Activated CD4-positive, alpha-beta T cell treated with anti-CD3 and anti-CD28 coated beads for 48 hours (primary cell): Measurements from ENCODE around the gene ANP32B.
"Not testable (repeated sequence)": the region's sequence is repeated elsewhere in the genome, so short reads cannot be mapped to it uniquely, and the experiment has no call there.

ENCODE experiments used
- DNase-seq: peaks from one replicate; pipeline ENCODE4 v3.0.0-alpha.2; 2020

Gene ANP32B

DNA sequence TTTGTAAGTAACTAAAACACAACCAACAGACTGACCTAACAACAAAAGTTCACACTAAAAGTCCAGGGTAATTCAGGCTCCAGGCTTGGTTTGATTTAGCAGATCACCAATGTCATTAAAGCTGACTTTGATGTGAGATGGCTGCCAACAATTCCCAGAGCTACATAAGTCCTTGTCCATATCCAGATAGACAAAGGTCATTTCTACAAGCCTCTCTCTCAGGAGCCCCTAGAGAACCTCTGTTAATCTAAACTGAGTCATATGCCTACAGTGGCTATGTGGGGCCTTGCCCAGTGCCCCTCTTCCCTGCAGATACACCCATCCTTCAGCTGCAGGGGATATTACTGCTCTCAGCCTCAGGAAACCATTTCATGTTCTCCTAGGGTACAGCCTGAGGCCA lies 18.2 kb upstream of the ANP32B start:
- no peak for DNase-seq

DNA sequence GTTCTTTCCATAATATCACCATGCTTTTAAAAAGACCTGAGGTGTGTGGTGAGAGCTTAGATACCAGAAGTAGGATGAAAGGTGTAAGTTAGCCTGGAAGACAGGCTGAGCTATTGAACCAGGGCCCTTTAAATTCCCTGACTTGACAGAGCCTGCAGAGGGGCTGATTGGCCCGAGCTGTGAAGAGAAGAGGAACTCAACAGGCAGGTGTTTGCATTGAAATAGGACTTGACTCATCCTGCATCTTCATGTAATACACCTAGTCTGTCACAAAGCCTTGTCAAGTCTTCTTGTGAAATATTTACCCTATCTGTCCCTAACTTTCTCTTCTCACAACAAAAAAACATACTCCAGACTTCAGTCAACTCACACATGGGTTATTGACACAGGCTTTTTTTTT lies 16.6 kb upstream of the ANP32B start:
- DNase-seq, result no peak

DNA sequence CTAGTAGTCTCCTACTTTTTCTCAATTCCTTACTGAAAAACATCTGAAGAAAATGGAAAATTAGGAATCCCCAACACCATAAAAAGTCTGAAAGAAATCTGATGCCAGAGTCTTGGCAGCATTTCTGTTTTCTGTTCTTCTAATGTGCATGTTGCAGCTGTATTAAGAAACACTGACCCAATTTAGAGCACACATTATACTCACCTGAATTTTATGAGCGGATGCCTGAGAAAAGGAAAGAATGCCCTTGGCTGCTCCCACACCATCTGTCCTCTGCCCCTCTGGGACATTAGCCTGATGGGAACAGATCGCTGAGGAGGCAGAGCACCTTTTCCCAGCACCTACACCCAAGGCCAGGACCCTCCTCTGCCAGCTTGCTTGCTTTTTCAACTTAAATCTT lies 14.1 kb upstream of the ANP32B start:
- DNase-seq, result no peak

DNA sequence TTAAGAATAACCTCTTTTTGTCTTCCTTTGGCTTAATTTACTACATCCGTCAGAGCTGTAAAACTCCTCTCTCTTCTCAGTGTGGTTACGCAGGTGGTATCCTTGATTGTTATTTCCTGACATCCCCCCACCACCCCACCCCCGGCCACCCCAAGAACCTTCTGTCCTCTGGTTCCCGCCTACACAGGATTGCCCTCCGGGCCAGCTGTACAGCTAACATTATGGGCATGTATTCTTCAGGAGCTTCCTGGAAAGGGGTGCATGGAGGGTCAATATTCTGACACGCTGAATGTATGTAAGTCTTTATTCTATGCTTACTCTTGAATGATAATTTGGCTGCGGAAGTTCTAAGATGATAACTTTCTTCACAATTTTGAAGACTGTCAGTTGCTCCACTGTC lies 13.0 kb upstream of the ANP32B start:
- DNase-seq, result no peak

DNA sequence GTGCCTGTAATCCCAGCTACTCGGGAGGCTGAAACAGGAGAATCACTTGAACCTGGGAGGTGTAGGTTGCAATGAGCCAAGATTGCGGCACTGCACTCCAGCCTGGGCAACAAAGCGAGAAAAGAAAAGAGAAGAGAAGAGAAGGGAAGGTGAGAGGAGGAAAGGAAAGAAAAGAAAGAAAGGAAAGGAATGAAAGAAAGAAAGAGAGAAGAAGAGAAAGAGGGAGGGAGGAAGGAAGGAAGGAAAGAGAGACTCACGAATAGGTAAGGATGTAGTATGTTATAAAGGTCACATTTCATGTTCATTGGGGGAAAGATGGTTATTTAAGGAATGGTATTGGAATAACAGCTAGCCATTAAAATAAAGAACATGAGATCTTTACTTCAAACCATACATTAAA lies 10.4 kb upstream of the ANP32B start:
- no peak for DNase-seq

DNA sequence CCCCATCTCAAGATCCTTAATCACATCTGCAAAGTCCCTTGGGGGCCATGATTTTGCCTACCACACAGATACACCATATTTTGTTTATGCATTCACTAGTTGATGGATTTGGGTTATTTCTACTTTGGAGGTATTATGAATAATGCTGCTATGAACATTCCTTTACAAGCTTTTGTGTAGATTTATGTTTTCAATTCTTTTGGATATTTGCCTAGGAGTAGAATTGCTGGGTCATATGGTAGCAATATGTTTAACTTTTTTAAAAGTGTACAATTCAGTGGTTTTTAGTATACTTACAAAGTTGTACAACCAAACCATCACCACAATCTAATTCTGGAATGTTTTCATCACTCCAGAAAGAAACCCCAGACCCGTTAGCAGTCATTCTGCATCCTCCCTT lies 7.8 kb upstream of the ANP32B start:
- no peak for DNase-seq

DNA sequence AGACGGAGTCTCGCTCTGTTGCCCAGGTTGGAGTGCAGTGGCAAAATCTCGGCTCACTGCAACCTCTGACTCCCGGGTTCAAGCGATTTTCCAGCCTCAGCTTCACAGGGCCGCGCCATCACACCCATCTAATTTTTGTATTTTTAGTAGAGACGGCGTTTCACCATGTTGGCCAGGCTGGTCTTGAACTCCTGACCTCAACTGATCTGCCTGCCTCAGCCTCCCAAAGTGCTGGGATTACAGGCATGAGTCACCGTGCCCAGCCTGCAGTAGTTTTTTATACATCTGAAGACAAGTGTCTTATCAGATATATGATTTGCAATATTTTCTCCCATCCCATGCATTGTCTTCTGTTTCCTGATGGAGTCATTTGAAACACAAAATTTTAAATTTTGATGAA lies 6.5 kb upstream of the ANP32B start:
- DNase-seq, result not testable (repeated sequence)

DNA sequence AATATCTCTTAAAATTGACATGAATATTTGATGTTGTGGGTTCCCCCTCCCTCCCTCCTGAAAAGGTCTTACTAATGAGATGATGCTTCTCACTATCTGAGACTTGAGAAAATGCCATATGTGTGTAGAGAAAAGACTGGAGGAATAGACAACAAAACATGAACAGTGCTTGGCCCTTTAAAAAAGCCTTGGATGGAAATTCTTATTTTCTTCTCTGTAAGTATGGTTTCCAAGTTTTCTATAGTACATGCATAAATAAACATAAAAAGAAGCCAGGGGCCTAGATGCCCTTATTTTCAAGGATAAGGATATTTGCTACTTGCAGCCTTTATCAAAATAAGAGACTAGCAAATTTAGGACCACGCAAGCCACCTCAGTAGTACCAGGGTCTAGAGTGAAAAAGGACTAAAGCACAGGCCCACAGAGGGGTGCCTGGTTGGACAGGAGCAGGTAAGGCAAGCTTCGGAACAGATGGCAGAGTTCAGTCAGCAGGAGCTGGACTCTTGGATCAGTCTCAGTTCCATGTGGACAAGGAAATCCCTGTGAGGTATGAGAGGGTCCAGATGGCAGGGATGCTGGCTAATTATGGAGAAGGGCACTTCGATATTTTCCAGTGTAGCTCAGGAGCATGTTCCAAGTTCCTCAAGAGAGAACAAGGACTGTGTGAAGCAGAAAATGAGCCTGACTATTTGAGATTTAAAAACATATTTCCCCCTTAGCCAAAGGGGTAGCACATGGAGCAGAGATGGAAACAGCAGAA lies 4.6 kb upstream of the ANP32B start:
- no peak for DNase-seq

DNA sequence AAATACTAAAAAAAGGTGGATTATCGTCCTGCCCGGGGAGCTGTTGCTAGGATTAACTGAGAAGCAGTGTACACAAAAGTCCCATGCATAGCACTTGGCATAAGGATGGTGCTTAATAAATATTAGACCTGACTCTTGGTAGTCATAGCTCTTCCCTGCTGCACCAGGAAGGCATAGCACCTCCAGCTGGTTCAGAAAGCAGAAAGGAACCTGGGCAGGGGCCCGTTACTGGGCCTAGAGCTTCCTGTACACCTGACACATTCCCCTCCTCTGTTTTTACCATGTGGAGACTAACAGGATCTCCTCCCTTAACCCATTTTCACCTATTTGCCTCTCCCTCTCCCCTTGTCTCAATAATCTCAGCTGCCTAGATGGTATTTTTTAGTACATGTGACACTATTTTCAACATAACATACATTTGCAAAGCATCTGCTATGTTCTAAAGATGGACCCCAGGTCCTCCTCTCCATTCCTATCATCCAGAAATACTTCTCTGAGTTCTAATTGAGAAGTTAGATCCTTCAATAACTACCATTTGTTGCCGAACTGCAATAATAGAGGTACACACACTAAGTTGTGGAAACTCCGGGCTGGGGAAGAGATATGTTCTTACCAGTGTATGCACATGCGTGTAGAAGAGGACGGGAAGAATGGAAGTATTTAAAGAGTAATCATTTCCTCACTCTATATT lies 3.2 kb upstream of the ANP32B start:
- no peak for DNase-seq

DNA sequence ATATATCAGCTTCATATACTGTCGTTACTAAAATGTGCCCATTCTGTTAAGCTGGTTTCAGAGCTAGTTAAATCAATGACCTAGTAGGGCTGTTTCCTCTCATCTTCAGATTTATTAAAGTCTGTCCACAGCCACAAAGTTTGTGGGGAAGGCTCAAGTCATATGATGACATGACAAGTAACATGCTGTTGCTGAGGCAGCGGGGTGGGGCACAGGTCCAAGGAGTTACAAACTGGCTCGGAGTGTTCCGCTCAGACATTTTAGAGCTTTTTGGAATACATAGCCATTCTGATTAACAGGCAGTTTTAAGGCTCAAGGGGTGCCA lies 2.7 kb upstream of the ANP32B start:
- no peak for DNase-seq

DNA sequence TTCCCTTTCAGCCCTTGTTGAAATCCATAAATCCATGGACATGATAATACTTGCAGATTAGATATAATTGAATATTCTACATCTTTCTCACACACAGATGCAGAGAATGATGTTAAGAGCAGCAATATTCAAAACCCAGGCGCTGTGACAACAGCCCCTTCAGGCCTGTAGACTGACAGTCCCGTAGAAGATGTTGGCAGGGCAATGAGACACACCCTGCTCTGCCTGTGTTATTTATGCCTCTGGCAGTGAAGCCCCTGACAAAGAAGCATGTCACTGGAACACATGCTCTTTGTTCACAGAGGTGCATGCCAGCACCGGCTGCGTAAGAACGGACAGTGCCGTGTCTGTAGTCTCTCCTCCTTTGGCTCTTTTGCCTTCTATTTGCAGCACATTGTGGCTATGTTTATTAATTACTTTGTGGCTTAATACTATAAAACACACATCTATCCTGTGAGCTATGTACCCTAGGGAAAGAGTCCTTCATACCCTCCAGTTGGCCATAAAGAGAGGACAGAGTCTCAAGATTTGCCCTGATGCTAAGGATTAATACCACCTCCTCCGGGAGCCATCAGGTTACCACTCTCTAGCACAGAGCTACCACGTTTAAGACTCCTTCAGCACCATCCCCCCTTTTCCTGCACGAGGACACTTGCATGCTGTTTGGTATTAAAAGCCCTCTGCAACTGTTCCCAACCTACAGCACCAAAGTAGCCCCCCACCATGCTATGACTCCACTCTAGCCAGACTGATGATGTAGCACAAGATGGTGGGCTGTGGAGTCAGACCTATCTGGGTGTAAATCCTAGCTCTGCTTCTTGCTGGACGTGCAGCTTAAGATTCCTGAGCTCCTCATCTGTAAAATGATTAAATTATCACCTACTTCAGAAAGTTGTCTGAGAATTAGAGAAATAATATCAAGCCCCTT lies 2.0 kb upstream of the ANP32B start:
- no peak for DNase-seq

DNA sequence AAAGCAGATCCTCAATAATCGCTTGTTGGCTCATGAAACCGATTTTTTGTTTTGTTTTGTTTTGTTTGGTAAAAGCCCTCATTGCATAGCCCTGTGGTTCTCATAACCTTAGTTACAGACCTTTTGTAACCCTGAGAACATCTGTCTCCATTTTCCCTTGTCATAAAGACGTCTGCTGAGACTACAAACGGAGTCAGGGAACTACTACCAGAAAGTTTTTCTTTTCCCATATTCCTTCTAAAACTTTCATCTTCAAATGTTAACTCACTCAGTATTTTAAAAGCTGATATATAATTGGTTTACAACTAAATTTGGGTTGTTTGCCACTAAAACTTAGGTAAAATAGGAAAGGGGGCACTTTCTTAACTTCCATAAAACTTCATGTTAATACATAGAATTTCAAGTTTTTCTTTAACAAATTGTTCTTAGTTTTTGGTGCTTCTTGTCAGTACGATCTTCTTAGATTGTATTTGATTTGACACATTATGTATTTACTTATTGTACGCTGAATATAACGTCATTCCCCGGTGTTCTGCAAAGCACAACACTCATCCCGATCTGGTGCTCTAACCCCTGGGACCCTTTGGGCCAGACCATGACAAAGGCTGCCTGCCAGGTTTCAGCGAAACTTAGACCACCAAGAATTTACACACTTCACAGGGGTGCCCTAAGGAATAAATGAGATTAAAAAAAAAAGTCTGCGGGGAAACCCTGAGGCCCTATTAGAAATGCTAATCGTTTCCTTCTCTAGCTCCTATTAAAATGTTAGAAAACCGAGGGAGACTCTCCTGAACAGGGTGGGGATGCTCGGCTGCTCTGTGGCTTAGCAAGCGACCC lies 1.1 kb upstream of the ANP32B start:
- DNase-seq, result no peak

DNA sequence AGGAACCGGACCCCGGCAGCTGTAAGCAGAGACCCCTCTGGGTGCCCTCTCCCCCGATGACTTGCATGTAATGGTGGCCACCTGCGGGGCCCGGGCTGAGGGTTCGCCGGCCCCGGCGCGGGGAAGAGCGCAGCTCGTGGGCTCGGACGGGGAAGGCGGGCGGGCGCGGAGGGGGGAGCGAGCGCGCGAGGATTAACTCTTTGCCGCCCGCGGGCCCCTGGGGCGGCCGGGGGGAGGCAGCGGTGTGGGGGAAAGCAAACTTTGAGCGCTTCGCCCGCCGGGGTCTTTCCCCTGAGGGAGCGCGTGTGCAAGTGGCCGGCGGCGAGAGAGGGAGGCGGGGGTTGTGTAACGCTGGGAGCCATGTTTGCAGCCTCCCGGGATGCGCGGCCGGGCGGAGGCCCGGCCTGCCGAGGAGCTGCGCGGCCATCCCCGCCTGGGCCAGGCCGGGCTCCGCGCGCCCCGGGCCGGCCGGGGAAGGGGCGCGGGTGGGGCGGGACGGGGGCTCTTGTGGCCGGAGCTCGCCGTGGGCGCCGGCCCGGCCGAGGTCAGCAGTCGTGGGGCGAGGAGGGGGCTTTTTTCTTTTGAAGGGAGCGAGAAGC lies 547 bp downstream of the ANP32B start:
- peak; percentile 64 for DNase-seq

DNA sequence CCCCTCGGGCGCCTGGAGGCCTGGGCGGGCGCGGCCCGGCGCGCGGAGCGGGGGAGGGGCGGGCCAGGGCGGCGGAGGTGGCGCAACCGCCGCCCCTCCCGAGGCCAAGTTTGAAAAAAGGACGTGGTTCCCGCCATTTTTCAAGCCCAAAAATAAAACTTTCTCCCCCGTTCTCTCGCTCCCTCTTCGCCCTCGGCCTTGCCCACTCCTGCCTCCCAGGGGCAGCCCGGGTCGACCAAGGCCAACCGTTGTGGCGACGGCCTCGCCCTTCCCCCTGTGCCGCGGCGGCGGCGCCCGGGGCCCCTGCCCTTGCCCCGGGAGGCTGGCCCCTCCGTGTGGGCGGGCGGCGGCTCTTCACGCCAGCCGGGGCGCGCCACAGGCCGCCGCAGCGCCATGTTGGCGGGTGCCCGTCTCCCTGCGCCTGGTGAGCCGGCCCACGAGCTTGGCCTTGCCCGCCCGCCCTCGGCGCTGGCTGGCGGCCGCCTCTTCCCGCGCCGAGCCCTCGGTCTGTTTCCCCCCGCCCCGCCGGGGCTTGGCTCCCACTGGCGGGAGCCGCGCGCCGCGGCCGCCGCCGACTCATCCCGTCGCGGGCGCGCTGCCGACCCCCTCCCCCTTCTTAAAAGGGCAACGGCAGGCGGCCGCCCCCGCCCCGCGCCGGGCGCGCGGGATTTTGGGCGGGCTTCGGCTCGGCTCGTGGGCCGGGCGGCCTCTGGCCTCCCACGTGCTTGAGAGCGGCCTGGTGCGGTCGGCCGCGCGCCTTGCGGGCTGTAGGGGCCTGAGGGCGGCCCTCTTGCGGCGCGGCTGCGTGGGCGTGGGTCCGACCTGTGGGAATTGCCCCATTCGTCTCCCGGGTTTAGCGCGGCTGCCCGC lies 1.3 kb downstream of the ANP32B start:
- DNase-seq, result peak; percentile 89

DNA sequence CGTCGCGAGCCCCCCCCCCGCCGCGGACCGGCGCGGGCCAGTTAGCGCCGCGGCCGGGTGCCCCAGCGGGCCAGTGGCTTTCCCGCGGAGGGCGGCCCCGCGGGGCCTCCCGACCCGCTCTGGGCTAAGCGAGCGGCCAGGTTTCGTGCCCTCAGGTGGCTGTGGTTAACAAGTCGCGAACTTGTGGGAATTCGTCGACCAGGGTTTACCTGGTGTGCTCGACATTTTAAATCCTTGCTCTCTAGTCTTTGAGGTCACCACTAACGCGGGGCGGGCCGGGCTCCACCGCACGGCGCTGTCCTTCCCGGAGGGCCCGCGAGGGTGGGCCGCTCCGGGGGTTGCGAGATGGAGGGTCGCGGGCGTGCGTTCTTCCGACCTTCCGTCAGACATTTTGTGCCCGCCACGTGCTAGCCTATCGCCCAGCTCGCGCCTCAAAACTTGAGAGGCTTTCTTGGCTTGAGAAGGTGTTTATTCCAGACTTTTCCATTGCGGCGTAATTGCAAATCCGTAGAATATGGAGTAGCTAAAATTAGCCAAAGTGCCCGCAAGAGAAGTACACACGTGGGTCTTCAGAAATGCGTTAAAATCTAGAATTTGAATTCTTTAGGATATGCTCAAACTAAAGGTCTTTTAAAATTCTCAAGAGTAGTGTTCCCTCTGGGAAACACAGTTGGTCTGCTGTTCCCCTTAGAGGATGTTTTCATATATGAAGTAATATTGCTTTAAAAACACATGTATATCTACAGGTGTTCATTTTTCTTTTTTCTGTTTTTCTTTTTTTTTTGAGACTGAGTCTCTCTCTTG lies 2.1 kb downstream of the ANP32B start:
- DNase-seq, result peak; percentile 64

DNA sequence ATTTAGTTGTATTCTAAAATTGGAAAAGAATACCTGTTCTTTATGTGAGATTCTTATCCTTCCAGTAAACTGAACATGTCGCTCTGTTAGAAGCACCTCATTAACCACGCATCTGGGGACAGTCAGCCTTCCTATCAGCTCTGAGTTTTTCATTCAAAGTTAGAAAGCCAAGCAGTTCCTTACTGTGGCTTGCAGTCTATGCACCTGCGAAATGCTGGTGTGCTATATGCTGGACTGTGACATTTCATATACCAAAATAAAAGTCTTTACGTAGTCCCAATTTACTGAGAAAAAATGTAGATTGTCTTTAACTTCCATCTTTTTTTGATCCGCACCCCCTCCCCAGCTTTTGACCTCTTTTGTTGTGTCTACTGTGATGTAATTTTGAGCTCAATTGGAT lies 4.3 kb downstream of the ANP32B start:
- no peak for DNase-seq

DNA sequence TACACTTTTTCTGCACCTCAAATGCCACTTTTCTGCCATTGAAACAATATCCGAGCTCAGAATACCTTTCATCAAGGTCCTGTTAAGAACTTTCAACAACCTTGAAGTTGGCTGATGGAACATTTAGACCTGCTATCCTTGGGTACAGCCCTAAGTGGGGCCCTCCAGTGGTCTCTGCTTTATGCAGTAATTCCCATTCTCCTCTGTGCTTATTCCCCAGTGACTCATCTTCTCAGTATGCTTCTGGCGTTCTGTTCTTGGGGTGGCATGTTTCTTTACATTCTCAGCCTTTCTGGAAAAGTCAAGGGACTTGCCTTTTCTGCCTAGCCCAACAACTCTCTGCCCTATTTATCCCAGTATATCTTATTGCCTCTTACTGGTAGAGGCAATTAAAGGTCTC lies 7.1 kb downstream of the ANP32B start:
- no peak for DNase-seq

DNA sequence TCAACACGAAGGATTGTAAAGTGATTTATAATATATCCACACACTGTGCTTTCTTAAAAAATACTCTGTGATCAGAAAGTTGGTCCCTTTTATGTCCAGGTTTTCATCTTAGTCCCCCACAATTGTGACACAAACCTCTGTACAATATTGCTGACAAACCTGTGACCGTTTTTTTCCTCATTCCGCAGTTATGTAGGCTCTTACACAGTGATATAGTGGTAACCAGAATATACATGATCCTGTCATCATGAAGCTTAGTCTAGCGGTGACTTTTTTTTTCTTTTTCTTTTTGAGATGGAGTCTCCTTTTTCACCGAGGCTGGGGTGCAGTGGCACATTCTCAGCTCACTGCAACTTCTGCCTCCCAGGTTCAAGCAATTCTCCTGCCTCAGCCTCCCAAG lies 8.7 kb downstream of the ANP32B start:
- no peak for DNase-seq

DNA sequence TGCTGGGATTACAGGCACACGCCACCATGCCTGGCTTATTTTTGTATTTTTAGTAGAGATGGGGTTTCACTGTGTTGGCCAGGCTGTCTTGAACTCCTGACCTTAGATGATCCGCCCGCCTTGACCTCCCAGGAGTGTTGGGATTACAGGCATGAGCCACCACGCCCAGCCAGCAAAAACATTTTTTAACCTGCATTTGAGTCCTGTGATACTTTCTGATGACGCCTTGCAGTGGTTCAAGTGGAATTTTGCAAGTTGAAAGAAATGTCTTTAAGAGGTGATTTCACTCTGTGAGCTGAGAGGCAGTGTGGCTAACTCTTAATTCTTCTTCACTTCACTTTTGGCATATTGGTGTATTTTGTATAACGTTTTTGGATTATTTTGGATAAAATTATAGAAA lies 9.1 kb downstream of the ANP32B start:
- no peak for DNase-seq

DNA sequence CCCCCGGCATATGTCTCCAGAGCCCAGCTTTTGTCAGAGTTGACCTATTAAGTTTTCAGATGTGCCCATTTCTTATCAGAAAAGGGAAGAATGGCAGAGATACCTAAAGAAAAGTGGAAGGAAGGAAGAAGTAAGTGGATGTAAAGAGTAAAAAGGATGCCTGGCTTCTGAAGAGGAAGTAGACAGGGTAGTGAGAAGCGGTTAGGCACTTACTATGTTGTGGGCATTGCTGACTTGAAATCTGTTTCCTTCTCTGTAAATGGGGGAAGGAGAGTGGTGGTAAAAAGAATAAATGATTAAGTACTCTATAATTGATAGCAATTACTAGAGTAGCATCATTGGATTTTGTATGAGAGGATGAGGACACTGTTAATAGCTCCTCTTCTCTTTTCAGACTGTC lies 9.9 kb downstream of the ANP32B start:
- DNase-seq, result no peak

DNA sequence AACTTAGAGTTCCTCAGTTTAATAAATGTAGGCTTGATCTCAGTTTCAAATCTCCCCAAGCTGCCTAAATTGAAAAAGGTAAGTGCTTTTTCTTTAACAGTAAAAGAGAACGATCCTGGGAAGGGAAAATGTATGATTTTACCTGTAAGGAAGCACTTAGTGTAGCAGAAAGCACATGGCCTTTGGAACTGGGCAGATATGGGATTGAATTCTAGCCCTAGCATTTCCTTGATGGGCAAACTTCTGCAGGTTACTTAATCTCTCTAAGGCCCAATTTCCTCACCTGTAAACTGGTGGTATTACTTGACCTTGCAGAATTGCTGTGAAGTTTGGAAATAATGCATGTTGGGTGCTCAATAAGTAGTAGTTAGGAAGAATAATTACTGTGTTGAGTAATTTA lies 11.6 kb downstream of the ANP32B start:
- DNase-seq, result no peak
